Activated CD8-positive, alpha-beta T cell treated with anti-CD3 and anti-CD28 coated beads for 36 hours (primary cell): Measurements from ENCODE around the gene DCTN3. TPM values are rescaled to one million over a fixed set of nuclear protein-coding genes. Genes with fewer than 3 reads are reported as not detected.

Experiments used
- ATAC-seq: fragments of 200-7000 bp; cut with Tn5 transposase; one replicate; pipeline ENCODE4 v1.10.0; 2021; ENCODE audit warnings: mild to moderate bottlenecking, moderate library complexity
- CTCF ChIA-PET: fragments of 350-600 bp; sonication (Branson Sonifier 250); formaldehyde crosslinking; loops from one replicate; lab custom pipeline; 2021; ENCODE audit warnings: antibody characterized with exemption; lab: Charles Lee
- POLR2A ChIA-PET: fragments of 350-600 bp; sonication (Branson Sonifier 250); formaldehyde crosslinking; loops from one replicate; lab custom pipeline; 2021; ENCODE audit warnings: antibody characterized with exemption; lab: Charles Lee
- DNase-seq: peaks from one replicate; pipeline ENCODE4 v3.0.0-alpha.2; 2020
- H3K27ac Mint-ChIP-seq: one replicate; pipeline ENCODE4 v1.8.0; 2021; ENCODE audit warnings: mild to moderate bottlenecking, mixed read lengths
- H3K27me3 Mint-ChIP-seq: one replicate; pipeline ENCODE4 v1.8.0; 2021; ENCODE audit warnings: mixed read lengths
- H3K36me3 Mint-ChIP-seq: one replicate; pipeline ENCODE4 v1.8.0; 2021; ENCODE audit warnings: low read depth, mixed read lengths
- H3K4me1 Mint-ChIP-seq: one replicate; pipeline ENCODE4 v1.8.0; 2021; ENCODE audit warnings: low read depth, mixed read lengths
- H3K4me3 Mint-ChIP-seq: one replicate; pipeline ENCODE4 v1.8.0; 2021; ENCODE audit warnings: mild to moderate bottlenecking, moderate library complexity, mixed read lengths
- H3K9me3 Mint-ChIP-seq: one replicate; pipeline ENCODE4 v1.8.0; 2021; ENCODE audit warnings: mixed read lengths
- CTCF ChIP-seq: fragments of 200-600 bp; IDR thresholded peaks from one replicate; pipeline ENCODE4 v1.8.0; 2022; ENCODE audit warnings: antibody characterized with exemption, mild to moderate bottlenecking
- intact Hi-C: fragments of 100-400 bp; cut with micrococcal nuclease; formaldehyde crosslinking; loops from one replicate; pipeline ENCODE4 v1.10.0; 2022
- total RNA-seq, 2 experiments: library from RNA; stranded (reverse); gene quantifications; one replicate each; pipeline ENCODE4 v1.2.3, GENCODE V29; 2021

DCTN3 gene
- total RNA-seq, 2 experiments from 2014 or later: 52.7 to 61.0 TPM

- POLR2A ChIA-PET: interaction anchor here (0.6 to 5.7 kb wide), 3 partner anchors 10 to 913 kb away, joined by 5 to 34 read pairs (median 5); partner anchors contain the start of genes GALT and SIGMAR1
- Mint-ChIP-seq H3K27me3 (no peaks in the 10 kb centered on the region), H3K36me3 (peaks cover 8% of the 10 kb centered on the region), H3K4me1 (peaks cover 12% of the 10 kb centered on the region), H3K4me3 (no peak overlapping the region), H3K9me3 (no peaks in the 10 kb centered on the region), H3K27ac (no peak overlapping the region)
- ATAC-seq: no peak
- CTCF ChIA-PET: interaction anchor here (0.7 to 1.7 kb wide), 3 partner anchors 8 to 22 kb away, joined by 3 to 6 read pairs (median 4); partner anchors contain the start of gene GALT
- intact Hi-C loops: no loop called here
- no peak for DNase-seq
- TF ChIP-seq CTCF: no peak
Measured at GRCh38 chr9:34656992-34657391, 36.7 kb upstream of the DCTN3 start.

DNA sequence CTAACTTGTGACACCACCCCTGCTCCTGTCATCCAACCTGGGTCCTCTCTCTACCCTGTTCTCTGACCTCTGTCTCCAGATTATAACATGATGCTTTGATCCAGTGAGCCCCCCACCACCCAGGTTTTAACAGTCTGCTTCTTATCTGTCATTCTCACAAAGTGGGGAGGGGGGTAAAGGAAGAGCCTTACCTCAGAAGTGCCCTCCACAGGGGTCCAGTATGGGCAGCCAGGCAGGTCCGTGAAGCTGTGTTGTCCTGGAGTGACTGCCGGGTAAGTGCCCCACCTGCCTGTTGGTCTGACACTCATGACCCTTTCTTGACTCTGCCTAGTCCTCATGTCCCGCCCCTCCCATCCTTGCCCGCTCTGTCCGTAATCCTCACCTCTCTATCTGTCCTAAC lies 35.1 kb upstream of the DCTN3 start:
- CTCF ChIA-PET: interaction anchor here (1.4 kb wide), 1 partner anchor 9 kb away, joined by 3 read pairs; no protein-coding TSS in a partner anchor
- TF ChIP-seq CTCF: no peak

DNA sequence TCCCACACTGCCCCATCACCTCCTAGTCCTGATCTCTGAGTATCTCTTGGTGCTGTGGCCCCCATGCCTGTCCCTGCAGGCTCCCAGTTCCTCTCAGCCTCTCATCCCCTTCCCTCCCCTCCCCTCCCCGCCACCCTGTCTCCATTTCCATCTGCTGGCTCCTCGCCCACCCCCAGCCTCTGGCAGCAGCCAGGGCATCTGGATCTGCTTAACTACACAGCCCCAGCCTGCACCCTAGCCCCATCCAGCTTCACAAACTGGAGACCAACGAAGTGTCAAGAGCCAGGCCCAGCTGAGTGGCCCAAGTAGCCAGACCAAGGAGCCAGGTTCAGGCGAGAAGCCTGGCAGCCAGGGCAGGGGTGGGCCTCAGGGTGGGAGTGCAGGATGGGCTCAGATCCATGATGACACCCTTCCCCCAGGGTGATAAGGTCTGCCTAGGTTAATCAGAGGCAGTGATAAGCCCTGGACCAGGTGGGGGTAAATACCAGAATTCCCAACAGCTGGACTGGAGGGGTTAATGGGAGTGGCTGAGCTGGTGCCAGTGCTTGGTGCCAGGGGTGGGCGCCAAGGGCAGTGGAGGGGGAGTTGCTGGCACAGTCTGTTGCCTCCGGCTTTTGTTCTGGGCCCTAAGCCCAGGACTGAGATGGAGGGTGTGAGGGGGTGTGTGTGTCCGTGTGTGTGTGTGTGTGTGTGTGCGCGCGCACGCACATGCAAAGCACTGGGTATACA lies 34.2 kb upstream of the DCTN3 start:
- H3K36me3 Mint-ChIP-seq: peaks cover 10% of the 10 kb centered on the region
- CTCF ChIA-PET: no interaction called here
- intact Hi-C loops: no loop called here
- no peaks in the 10 kb centered on the region for H3K9me3 Mint-ChIP-seq
- DNase-seq (no peak), ATAC-seq (no peak)
- H3K27me3 Mint-ChIP-seq: no peaks in the 10 kb centered on the region
- H3K4me1 Mint-ChIP-seq: peaks cover 14% of the 10 kb centered on the region
- H3K4me3 Mint-ChIP-seq: no peak overlapping the region
- H3K27ac Mint-ChIP-seq: no peak overlapping the region
- TF ChIP-seq CTCF: no peak
- POLR2A ChIA-PET: interaction anchor here (1.9 kb wide), 1 partner anchor 16 kb away, joined by 7 read pairs; the partner anchor contains the start of gene SIGMAR1

More for the DNA sequence above, 35.1 kb upstream of the DCTN3 start:
- intact Hi-C loops: no loop called here
- Mint-ChIP-seq H3K9me3 (no peaks in the 10 kb centered on the region), H3K27ac (no peak overlapping the region), H3K36me3 (peaks cover 8% of the 10 kb centered on the region), H3K4me3 (no peak overlapping the region), H3K27me3 (no peaks in the 10 kb centered on the region), H3K4me1 (peaks cover 14% of the 10 kb centered on the region)
- POLR2A ChIA-PET: interaction anchor here (1.0 to 1.5 kb wide), 2 partner anchors 8 to 10 kb away, joined by 3 to 4 read pairs; no protein-coding TSS in a partner anchor
- ATAC-seq (no peak), DNase-seq (no peak)

- peak overlapping the region; percentile 26 for H3K27ac Mint-ChIP-seq
Measured at GRCh38 chr9:34653151-34654072, 33.1 kb upstream of the DCTN3 start.

More at GRCh38 chr9:34653151-34654072, 33.1 kb upstream of the DCTN3 start:
- no peak overlapping the region for H3K4me3 Mint-ChIP-seq
- no peak for TF ChIP-seq CTCF
- peaks cover 17% of the 10 kb centered on the region for H3K4me1 Mint-ChIP-seq
- no peak for ATAC-seq
- intact Hi-C loops: no loop called here
- peaks cover 18% of the 10 kb centered on the region for H3K36me3 Mint-ChIP-seq
- no peaks in the 10 kb centered on the region for H3K27me3 Mint-ChIP-seq
- CTCF ChIA-PET: interaction anchor here (1.2 kb wide), 2 partner anchors 10 to 62 kb away, joined by 3 to 4 read pairs; no protein-coding TSS in a partner anchor
- POLR2A ChIA-PET: interaction anchor here (1.6 to 1.9 kb wide), 2 partner anchors 9 to 15 kb away, joined by 4 to 7 read pairs; partner anchors contain the start of genes CCL27 and SIGMAR1
- no peak for DNase-seq
- no peaks in the 10 kb centered on the region for H3K9me3 Mint-ChIP-seq
